ENCODE measurements around the gene TAS1R3.

Gene TAS1R3

GRCh38 chr1:1331068-1331965 is at the start of gene TAS1R3:
TSS of gene TAS1R3 (plus strand) at chr1:1331280. CDS start at chr1:1331346, 66 bp downstream.
- DNase-seq, result no peak

- DNase-seq, result no peak
Observed at GRCh38 chr1:1281533-1282321, 49.4 kb upstream of the TAS1R3 start.

- no peak for DNase-seq
Observed at GRCh38 chr1:1282998-1283397, 48.1 kb upstream of the TAS1R3 start.

- no peak for DNase-seq
Observed at GRCh38 chr1:1283821-1284220, 47.3 kb upstream of the TAS1R3 start.

- no peak for DNase-seq
Observed at GRCh38 chr1:1284221-1285101, 46.6 kb upstream of the TAS1R3 start.

- DNase-seq, result no peak
Observed at GRCh38 chr1:1285102-1285571, 45.9 kb upstream of the TAS1R3 start.

- no peak for DNase-seq
Observed at GRCh38 chr1:1285611-1286311, 45.3 kb upstream of the TAS1R3 start.

- no peak for DNase-seq
Observed at GRCh38 chr1:1286313-1287261, 44.5 kb upstream of the TAS1R3 start.

GRCh38 chr1:1287288-1288110 is 43.6 kb upstream of the TAS1R3 start:
- no peak for DNase-seq

- peak; percentile 12 for DNase-seq
Observed at GRCh38 chr1:1290238-1290731, 40.8 kb upstream of the TAS1R3 start.

- DNase-seq, result peak; percentile 41
Observed at GRCh38 chr1:1291023-1291528, 40.0 kb upstream of the TAS1R3 start.

- DNase-seq, result peak; percentile 44
Observed at GRCh38 chr1:1291548-1292441, 39.3 kb upstream of the TAS1R3 start.

- DNase-seq, result no peak
Observed at GRCh38 chr1:1292442-1292779, 38.7 kb upstream of the TAS1R3 start.

- no peak for DNase-seq
Observed at GRCh38 chr1:1292851-1293250, 38.2 kb upstream of the TAS1R3 start.

GRCh38 chr1:1293263-1294249 is 37.5 kb upstream of the TAS1R3 start:
- DNase-seq, result no peak

GRCh38 chr1:1294250-1294890 is 36.7 kb upstream of the TAS1R3 start:
- no peak for DNase-seq
